Bronchial epithelial cell (primary cell): ENCODE measurements around the gene C10orf90. TPM values are rescaled to one million over a fixed set of nuclear protein-coding genes. Genes with fewer than 3 reads are reported as not detected.

Experiments used
- DNase-seq: peaks from one replicate; pipeline ENCODE4 v3.0.0-alpha.2; 2010; ENCODE audit warnings: low read depth
- FAIRE-seq: peaks from 2 replicates; lab custom pipeline; 2011; peaks lifted over from hg19 to GRCh38; lab: Jason Lieb, UNC
- H3K27me3 ChIP-seq: 2 replicates; pipeline ENCODE4 v1.5.1; 2011; ENCODE audit warnings: low read length; ENCODE audit not compliant: control insufficient read depth, insufficient read depth
- H3K36me3 ChIP-seq: 2 replicates; pipeline ENCODE4 v1.5.1; 2011; ENCODE audit warnings: low read length; ENCODE audit not compliant: control insufficient read depth, insufficient read depth
- H3K4me3 ChIP-seq: 2 replicates; pipeline ENCODE4 v1.5.1; 2011; ENCODE audit warnings: mild to moderate bottlenecking, low read depth, low read length, control low read depth
- CTCF ChIP-seq: IDR thresholded peaks from 2 replicates; pipeline ENCODE4 v1.5.1; 2011; ENCODE audit warnings: mild to moderate bottlenecking, moderate library complexity, low read length, control low read depth, inconsistent platforms; ENCODE audit not compliant: insufficient read depth, severe bottlenecking
- total RNA-seq: library from RNA; depleted of rRNA; stranded (reverse); fragments of >200 nt; gene quantifications from 2 replicates; pipeline ENCODE4 v1.2.1, GENCODE V29; 2014

The C10orf90 gene
- total RNA-seq, 1 donor from 2014 or later, result not detected

GRCh38 chr10:126690534-126690933 lies 20.0 kb upstream of the C10orf90 start:
- FAIRE-seq (no peak), DNase-seq (no peak)
- TF ChIP-seq CTCF, result no peak
- H3K36me3 ChIP-seq, result no peaks in the 10 kb centered on the region
- H3K4me3 ChIP-seq, result no peak overlapping the region
- no peaks in the 10 kb centered on the region for H3K27me3 ChIP-seq

GRCh38 chr10:126689461-126689994 lies 19.0 kb upstream of the C10orf90 start:
- H3K36me3 ChIP-seq, result no peaks in the 10 kb centered on the region
- DNase-seq, result no peak
- TF ChIP-seq CTCF, result no peak
- no peak overlapping the region for H3K4me3 ChIP-seq
- H3K27me3 ChIP-seq, result no peaks in the 10 kb centered on the region
- no peak for FAIRE-seq

GRCh38 chr10:126687121-126687606 lies 16.7 kb upstream of the C10orf90 start:
- no peak for DNase-seq

GRCh38 chr10:126686719-126687118 lies 16.2 kb upstream of the C10orf90 start:
- Histone ChIP-seq H3K27me3 (no peaks in the 10 kb centered on the region), H3K4me3 (no peak overlapping the region), H3K36me3 (no peaks in the 10 kb centered on the region)
- DNase-seq (no peak), FAIRE-seq (no peak)
- no peak for TF ChIP-seq CTCF

More at GRCh38 chr10:126687121-126687606, 16.7 kb upstream of the C10orf90 start:
- Histone ChIP-seq H3K27me3 (no peaks in the 10 kb centered on the region), H3K4me3 (no peak overlapping the region), H3K36me3 (no peaks in the 10 kb centered on the region)
- no peak for TF ChIP-seq CTCF
- FAIRE-seq, result no peak

- no peaks in the 10 kb centered on the region for H3K36me3 ChIP-seq
- FAIRE-seq (no peak), DNase-seq (no peak)
Observed at GRCh38 chr10:126686268-126686667, 15.8 kb upstream of the C10orf90 start.

More at GRCh38 chr10:126686268-126686667, 15.8 kb upstream of the C10orf90 start:
- no peaks in the 10 kb centered on the region for H3K27me3 ChIP-seq
- no peak overlapping the region for H3K4me3 ChIP-seq
- TF ChIP-seq CTCF, result no peak
